H4 (cell line): ENCODE results near the gene KRT13. TPM values are rescaled to one million over a fixed set of nuclear protein-coding genes. Genes with fewer than 3 reads are reported as not detected.

Source experiments
- DNase-seq: peaks from one replicate; pipeline ENCODE4 v3.0.0-alpha.2; 2015; ENCODE audit warnings: low spot score
- total RNA-seq: library from RNA; depleted of rRNA; stranded (reverse); fragments of >200 nt; shearing (Covaris generic); gene quantifications from 2 replicates; pipeline ENCODE4 v1.2.3, GENCODE V29; 2014; rRNA removed

Gene KRT13
- total RNA-seq, 1 experiment from 2014 or later, result not detected

DNA sequence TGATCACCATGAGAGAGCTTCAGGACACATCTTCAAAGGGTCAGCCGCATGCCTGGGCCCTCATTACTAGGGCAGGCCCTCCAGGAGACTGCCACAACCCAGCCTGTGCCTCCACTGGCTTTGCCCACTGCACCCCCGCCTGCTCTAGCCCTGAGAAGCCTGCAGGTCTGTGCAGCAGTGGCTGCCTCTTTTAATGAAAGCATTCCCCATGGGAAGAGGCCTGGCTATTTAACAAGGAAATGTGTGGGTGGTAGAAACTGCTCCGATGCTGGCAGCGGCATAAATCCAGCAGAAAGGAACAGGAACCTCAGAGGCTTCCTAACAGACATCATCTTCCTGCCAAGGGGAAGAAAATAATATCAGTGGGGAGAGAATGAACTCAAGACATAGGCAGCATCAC is 37.9 kb downstream of the KRT13 start:
- no peak for DNase-seq

DNA sequence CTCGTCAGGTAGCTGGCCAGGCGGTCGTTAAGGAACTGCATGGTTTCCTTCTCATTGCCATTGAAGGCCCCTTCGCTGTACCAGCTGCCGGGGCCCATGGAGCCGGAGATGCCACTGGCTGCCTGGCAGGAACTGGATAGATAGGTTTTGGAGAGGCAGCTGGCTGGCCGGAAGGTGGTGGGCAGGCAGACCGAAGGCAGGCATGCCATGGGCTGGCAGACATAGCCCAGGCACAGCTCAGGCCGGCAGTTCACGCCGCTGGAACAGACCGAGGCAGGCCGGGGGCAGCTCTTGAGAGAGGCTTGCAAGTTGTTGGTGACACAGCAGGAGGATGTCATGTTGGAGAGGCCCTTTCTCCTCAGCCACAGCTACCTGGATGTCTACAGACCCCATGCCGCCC is 38.4 kb downstream of the KRT13 start, which contains the start of gene KRT32:
TSS of gene KRT32 (minus strand) at position 399 of the 400 bp plus-strand sequence. CDS start at position 338, 61 bp downstream.
- DNase-seq, result no peak

DNA sequence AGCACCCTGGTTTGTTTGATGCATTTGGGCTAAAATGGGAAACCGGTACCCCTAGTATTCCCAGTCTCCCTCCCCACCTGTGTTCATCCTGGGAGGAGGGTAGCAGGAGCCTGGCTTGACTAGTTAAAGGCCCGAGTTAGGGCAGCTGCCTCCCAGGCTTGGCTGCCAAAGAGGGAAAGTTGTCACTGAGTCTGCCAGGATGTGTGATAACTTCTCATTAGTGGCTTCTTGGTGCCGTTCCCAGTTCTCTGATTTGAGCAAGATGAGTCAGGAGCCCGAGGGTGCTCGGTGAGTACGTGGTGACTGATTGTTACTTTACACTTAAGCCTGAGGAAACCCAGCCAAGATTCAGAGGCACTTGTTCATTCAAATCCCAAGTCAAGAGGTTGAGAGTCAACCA is 40.7 kb downstream of the KRT13 start:
- peak; percentile 86 for DNase-seq

DNA sequence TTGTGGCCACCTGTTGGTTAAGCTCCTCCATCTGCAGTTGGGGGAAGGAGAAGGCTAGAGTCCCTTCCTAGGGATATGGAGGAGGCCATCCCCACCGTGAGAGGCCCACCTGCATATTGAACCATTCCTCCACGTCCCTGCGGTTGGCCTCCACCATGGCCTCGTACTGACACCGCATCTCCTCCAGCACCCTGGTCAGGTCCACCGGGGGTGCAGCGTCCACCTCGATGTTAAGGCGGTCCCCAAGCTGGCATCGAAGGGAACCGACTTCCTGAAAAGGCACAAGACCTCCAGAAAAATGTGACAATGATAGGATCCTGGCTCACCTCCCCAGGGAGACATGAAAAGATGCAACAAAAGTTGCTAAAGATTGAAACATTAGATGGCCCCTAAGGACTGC is 41.2 kb downstream of the KRT13 start:
- no peak for DNase-seq

DNA sequence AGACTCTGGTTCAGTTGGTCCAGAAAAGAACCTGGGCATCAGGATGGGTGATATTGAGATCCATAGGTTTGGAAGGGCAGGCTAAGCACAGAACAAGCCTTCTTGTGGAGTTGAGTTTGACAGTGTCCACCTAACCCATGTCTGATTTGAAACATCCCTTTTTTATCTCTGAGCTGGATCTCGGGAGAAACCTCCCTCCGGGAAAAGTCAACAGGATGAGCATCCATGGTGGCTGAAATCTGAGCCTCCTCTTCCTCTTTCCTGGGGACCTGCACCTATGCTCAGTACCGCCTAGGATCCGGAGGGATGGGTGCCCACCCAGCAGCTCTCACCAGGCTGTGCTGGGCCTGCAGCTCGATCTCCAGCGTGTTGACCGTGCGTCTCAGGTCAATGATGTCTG is 41.7 kb downstream of the KRT13 start:
- no peak for DNase-seq

DNA sequence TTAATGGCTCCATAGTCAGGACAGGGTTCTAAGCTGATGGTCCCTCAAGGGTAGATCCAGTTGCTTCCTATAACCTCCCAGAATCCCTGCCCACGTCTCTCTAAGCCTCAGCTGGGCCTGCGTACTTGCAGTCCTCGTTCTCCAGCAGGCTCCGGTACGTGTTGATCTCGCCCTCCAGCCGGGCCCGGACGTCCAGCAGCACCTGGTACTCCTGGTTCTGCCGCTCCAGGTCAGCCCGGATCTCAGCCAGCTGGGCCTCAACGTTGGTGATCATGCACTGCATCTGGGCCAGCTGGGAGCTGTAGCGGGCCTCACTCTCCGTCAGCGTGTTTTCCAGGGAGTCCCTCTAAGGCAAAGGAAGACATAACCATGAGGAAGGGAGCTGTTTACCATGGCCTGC is 42.7 kb downstream of the KRT13 start:
- DNase-seq, result no peak

DNA sequence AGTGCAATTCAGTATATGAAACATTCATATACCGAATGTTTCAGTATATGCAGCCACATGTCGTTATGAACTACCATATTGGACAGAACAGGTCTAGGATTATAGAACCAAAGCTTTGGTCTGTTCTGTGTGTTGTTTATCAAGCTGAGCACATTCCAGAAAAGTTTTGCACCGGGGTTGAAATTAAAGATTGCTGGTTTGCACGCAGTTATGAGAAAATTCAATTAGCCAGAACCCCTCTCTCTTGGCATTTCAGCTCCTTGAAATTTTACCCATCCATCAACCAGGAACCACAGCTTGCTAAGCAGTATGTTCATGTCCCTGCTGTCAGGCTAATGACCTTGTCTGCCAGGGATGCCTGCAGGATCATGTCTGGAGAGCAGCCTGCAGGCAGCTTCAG is 47.7 kb downstream of the KRT13 start:
- no peak for DNase-seq

DNA sequence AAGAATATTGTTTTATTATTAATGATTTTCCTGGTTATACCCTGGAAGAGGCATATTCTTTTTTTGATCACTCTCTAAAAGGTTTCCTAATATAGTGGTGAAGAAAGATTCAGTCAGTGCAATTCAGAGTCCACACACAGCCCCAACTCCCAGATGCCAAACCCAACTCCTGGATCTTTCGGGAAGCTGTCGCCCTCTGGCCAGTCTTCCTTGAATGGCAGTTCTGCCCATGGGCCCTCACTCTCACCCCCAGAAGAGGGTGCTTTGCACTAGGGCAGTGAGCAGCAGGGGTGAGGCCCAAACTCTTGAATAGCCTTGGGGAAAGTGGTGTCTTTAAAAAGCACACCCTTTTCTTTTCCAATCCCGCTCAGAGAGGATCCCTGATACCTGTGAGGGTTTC is 49.2 kb downstream of the KRT13 start:
- DNase-seq, result no peak

DNA sequence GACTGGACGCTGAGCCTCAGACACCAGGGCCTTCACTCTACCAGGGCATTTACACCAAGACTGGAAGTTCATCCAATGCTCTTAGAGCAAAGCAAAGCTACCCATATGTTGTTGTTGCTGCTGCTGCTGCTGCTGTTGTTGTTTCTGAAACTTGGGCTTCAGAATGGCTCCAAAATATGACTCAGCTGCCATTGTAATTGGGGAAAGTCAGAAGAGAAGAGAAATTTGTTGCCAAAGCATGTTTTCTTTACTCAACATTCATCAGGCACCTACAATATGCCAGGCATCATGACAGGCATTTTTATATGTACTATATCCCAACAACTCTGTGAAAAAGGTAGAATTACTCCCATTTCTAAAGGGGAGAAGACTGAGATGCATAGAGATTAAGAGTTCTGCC is 50.2 kb downstream of the KRT13 start:
- DNase-seq, result no peak

DNA sequence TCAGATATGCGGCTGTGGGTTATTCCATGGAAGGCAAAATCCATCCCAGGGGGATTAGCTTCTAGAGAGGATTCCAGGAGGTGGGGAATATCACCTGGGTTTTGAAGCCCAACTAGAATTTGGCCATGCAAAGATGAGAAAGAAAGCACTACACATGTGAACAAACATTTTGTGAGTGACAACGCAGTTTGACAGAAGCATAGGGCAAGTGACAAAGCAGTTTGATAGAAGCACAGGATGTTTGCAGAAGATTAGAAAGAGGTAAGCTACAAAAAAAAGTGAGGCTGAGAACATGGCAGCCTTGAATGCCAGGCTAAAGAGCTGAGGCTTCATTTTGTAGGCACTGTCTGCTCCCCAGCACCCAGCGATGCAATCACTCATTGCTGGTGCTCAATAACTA is 52.3 kb downstream of the KRT13 start:
- no peak for DNase-seq

DNA sequence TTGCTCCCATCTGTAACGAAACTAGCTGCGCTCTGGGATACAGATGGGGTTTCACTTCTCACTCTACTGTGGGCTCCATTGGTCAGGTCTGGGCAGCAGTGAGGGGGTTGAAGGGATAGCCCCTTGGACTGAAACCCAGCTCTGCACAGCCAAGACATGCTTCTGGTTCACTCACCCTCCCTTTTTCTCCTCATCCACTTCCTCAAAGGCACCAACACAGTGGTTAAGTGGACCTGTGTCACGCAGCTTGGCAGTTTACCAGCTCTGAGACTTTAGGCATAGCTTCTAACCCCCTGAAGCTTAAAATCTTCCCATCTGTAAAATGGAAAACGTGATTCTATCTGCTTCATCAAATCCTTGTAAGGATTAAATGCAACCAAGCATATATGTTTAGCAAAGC is 53.1 kb downstream of the KRT13 start:
- no peak for DNase-seq

DNA sequence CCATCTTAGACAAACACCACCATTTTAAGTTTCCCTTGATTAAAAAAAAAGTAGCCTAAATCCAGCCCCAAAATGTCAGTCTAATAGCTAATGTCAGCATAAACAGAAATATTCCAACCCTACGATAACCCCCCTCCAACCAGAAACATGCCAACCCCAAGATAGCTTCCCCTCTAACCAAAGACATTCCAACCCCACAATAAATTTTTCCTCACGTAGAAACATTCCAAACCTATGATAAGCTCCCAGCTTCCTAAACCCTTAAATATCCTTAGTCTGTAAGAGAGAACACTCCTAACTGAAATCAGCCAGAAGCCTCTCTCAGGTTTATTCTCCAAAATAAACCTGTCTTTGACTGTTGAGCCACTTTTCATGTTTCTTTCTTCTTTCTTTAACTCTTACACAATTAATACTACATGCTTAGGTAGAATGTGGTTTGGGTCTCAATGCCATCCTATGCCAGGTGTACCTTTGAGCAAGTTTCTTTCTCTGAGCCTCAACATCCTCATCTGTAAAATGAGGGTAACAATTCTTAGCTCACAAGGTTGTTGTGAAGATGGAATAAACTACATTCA is 54.2 kb downstream of the KRT13 start:
- no peak for DNase-seq

Other genes with a start within 250 kb of the KRT13 start
- gene KRTAP9-6, start 240.2 kb downstream of the KRT13 start, total RNA-seq, result not detected in 2 replicates
- gene KRTAP9-7, start 229.9 kb downstream of the KRT13 start, total RNA-seq, result not detected in 2 replicates
- not detected in 2 replicates for gene KRTAP29-1, start 202.8 kb downstream of the KRT13 start, total RNA-seq
- not detected in 2 replicates for gene KRTAP16-1, start 196.3 kb downstream of the KRT13 start, total RNA-seq
- not detected in 2 replicates for gene KRTAP17-1, start 189.9 kb downstream of the KRT13 start, total RNA-seq
- not detected in 2 replicates for gene KRT33A, start 154.8 kb downstream of the KRT13 start, total RNA-seq
- not detected in 2 replicates for gene KRT33B, start 135.8 kb downstream of the KRT13 start, total RNA-seq
- 0.12 and 0.21 TPM in 2 replicates for gene KRT34, start 123.3 kb downstream of the KRT13 start, total RNA-seq
- not detected in 2 replicates for gene KRT31, start 108.0 kb downstream of the KRT13 start, total RNA-seq
- not detected in 2 replicates for gene KRT37, start 81.0 kb downstream of the KRT13 start, total RNA-seq
- not detected in 2 replicates for gene KRT38, start 64.6 kb downstream of the KRT13 start, total RNA-seq
- gene KRT32, start 38.2 kb downstream of the KRT13 start, total RNA-seq, result not detected in 2 replicates
- gene KRT35, start 24.5 kb downstream of the KRT13 start, total RNA-seq, result not detected in 2 replicates
- gene KRT36, start 15.7 kb downstream of the KRT13 start, total RNA-seq, result not detected in 2 replicates
- 0.35 and 1.5 TPM in 2 replicates for gene KRT15, start 13.3 kb upstream of the KRT13 start, total RNA-seq
- 0.17 TPM in 1 of 2 replicates, not detected in the other for gene KRT19, start 22.7 kb upstream of the KRT13 start, total RNA-seq
- not detected in 2 replicates for gene KRT9, start 66.4 kb upstream of the KRT13 start, total RNA-seq
- gene KRT14, start 81.3 kb upstream of the KRT13 start, total RNA-seq, result not detected in 2 replicates
- gene KRT16, start 107.2 kb upstream of the KRT13 start, total RNA-seq, result 2.5 and 3.2 TPM in 2 replicates
- gene KRT17, start 119.0 kb upstream of the KRT13 start, total RNA-seq, result 81.4 and 83.8 TPM in 2 replicates
- gene EIF1, start 183.3 kb upstream of the KRT13 start, total RNA-seq, result 86.6 and 90.0 TPM in 2 replicates
- gene GAST, start 206.7 kb upstream of the KRT13 start, total RNA-seq, result not detected in 2 replicates
- 0.06 TPM in 1 of 2 replicates, not detected in the other for gene HAP1, start 229.0 kb upstream of the KRT13 start, total RNA-seq